Measurements from ENCODE around the gene UGT1A1. TPM values are rescaled to one million over a fixed set of nuclear protein-coding genes. Genes with fewer than 3 reads are reported as not detected.

Gene UGT1A1
- total RNA-seq, 1 experiment from 2014 or later: not detected

DNA sequence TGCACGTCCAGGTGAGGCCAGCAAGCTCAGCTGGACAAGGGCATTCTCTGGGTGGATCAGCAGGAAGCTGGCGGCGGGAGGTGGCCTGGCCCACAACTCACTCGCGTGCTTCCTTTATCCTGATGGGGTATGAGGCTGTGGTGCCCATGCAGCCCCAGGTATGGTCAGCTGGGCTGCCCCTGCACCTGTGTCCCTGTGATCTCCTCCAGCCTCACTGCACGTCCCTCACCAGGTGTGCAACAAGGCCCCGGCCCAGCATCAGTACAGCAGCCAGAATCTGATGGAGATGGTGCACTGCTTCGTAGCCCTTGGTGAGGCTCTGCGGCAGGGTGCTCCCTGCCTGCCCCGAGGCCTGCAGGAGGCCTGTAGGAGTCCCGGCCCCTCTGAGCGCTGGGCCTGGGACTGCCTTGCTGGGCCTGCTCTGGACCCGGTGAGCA is 35.7 kb downstream of the UGT1A1 start:
- TF ChIP-seq CTCF (conservative IDR thresholded peaks at IDR 0.05): no peak
- Histone ChIP-seq H2AK5ac (ENCODE audit: insufficient read length, low read length) (no peak overlapping the region), H4K91ac (ENCODE audit: insufficient read length, low read depth, low read length) (no peak overlapping the region), H3K4me2 (ENCODE audit: insufficient read depth, insufficient read length, low read length) (no peak overlapping the region), H3K4me1 (ENCODE audit: insufficient read depth, low read length) (no peaks in the 10 kb centered on the region), H4K8ac (replicated peaks; ENCODE audit: insufficient read length, low read depth, low read length) (no peak overlapping the region), H3K23me2 (ENCODE audit: insufficient read length, low read depth, low read length, poor library complexity, severe bottlenecking) (no peaks in the 10 kb centered on the region), H3K79me2 (ENCODE audit: insufficient read depth, low read length) (no peaks in the 10 kb centered on the region), H2BK15ac (ENCODE audit: low read depth, low read length) (no peak overlapping the region), H2AFZ (ENCODE audit: low read length) (no peak overlapping the region), H3K27me3 (ENCODE audit: insufficient read depth, low read length) (no peaks in the 10 kb centered on the region), H2BK20ac (ENCODE audit: low read depth, low read length, poor library complexity, severe bottlenecking) (no peak overlapping the region), H3T11ph (ENCODE audit: low read length) (no peak overlapping the region), H3K56ac (ENCODE audit: insufficient read length, low read depth, low read length) (no peak overlapping the region), H3K9ac (ENCODE audit: extremely low read depth, insufficient read length, low read length) (no peak overlapping the region), H3K14ac (ENCODE audit: insufficient read depth, low read length) (no peak overlapping the region), H2BK12ac (ENCODE audit: insufficient read length, low read depth, low read length) (no peak overlapping the region), H4K20me1 (ENCODE audit: control insufficient read depth, insufficient read depth, insufficient read length) (no peaks in the 10 kb centered on the region), H3K9me3 (ENCODE audit: control insufficient read depth, low read depth, low read length) (no peaks in the 10 kb centered on the region), H3K79me1 (ENCODE audit: insufficient read depth, low read depth, low read length, poor library complexity, severe bottlenecking) (no peaks in the 10 kb centered on the region), H3K4ac (ENCODE audit: low read depth, low read length) (no peak overlapping the region), H2BK120ac (ENCODE audit: low read depth, low read length, poor library complexity, severe bottlenecking) (no peak overlapping the region), H3K27ac (ENCODE audit: insufficient read length, low read depth, low read length) (no peak overlapping the region), H4K5ac (ENCODE audit: insufficient read length, low read depth, low read length) (no peak overlapping the region), H2BK5ac (ENCODE audit: insufficient read length, low read length) (no peak overlapping the region), H3K23ac (ENCODE audit: insufficient read length, low read depth, low read length) (no peak overlapping the region), H3K18ac (ENCODE audit: insufficient read length, low read depth, low read length) (no peak overlapping the region)
- DNase-seq: peak; percentile 20
- H3K9me3 Mint-ChIP-seq: peaks cover 8 to 9% of the 10 kb centered on the region in 2 experiments
- H3K36me3 Mint-ChIP-seq (ENCODE audit: insufficient read depth in 1 of 3, low read depth in 3 of 3): peaks cover 0 to 4% (median 2%) of the 10 kb centered on the region in 3 experiments; a peak in 3 of 7 replicates
- no CpG with 5 or more reads among the region's 13 CpGs for WGBS (ENCODE audit: extremely low coverage, insufficient read length, low lambda C conversion rate)
- no peak overlapping the region for H3K4me3 Mint-ChIP-seq
- peaks cover 13% of the 10 kb centered on the region for H3K27me3 Mint-ChIP-seq (ENCODE audit: low read depth)
- peaks cover 2 to 4% of the 10 kb centered on the region in 2 experiments; a peak in 3 of 4 replicates for H3K4me1 Mint-ChIP-seq
- H3K27ac Mint-ChIP-seq: peak overlapping the region in 1 of 3 experiments; percentile 77; a peak in 1 of 7 replicates
